Measurements from ENCODE around the gene PES1.

The PES1 gene

DNA sequence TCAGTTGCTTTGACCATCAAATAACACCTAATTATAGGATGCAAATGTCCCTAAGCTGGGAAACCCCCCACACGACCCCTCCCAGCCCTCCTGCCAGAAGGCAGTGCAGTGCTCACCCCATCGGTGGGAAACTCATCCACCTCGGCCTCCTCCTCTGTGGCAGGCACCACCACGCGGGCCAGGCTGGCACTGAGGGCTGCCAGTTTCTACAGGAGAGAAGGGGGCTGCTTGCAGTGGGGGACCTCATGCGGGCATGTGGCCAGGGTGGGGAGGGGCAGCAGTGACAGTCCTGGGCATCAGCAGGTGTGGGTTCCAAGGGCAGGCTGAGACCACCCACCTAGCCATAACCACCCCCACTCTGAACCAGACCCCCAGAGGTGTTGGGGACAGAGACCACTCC is 10.8 kb downstream of the PES1 start:
- no peak for TF ChIP-seq CTCF (IDR thresholded peaks at IDR 0.05; ENCODE audit: low read depth, low read length, missing control alignments)
- in situ Hi-C loops (cut with HindIII; ENCODE audit: low sequenced_read_pairs), result no loop called here

DNA sequence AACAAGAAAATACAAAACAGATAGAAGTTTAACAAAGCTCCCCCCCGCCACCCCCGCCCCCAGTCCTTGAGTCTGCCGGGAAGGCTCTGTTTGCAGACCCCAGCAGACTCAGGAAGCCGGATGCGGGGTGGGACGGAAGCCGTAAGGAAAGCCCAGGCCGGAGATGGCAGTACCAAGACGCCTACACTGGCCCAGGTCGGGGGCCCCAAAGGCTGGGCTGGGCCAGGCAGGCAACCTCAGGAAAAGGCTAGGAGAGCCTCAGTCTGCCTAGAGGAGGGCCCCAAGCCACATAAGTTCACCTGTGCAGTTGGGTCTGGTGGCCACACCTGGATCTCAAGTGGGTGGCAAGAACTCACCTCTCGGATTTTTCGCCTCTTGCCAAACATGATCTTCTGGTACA is 13.2 kb downstream of the PES1 start:
- H3K4me3 ChIP-seq (ENCODE audit: low read depth, low read length), result no peak overlapping the region
- in situ Hi-C loops (cut with HindIII; ENCODE audit: low sequenced_read_pairs), result no loop called here
- DNase-seq (ENCODE audit: low read depth), result no peak
- no peak for TF ChIP-seq CTCF (IDR thresholded peaks at IDR 0.05; ENCODE audit: low read depth, low read length, missing control alignments)

More for the DNA sequence above, 10.8 kb downstream of the PES1 start:
- no peak overlapping the region for H3K4me3 ChIP-seq (ENCODE audit: low read depth, low read length)
- DNase-seq (ENCODE audit: low read depth), result no peak

DNA sequence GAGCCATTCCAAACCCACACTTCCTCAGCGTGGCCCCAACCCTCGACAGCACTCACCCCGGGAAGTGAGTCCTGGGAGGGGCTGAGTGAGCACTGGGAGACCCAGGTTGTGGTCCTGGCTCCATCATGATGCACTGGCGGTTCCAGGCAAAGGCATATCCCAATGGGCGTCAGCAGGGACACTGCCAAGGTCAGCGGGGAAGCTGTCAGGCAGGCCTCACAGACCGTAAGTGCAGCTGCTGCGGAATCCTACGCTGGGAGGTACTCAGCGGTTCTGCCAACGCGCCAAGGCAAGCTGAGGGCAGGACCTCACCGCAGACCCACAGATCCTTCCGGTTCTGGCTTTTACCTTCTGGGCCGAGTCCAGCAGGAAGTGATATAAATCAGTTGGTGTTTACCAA is 15.9 kb downstream of the PES1 start:
- H3K4me3 ChIP-seq (ENCODE audit: low read depth, low read length), result no peak overlapping the region
- TF ChIP-seq CTCF (IDR thresholded peaks at IDR 0.05; ENCODE audit: low read depth, low read length, missing control alignments), result no peak
- no peak for DNase-seq (ENCODE audit: low read depth)
- in situ Hi-C loops (cut with HindIII; ENCODE audit: low sequenced_read_pairs), result no loop called here

- no peak for DNase-seq (ENCODE audit: low read depth)
- peak overlapping the region; percentile 14 for H3K4me3 ChIP-seq (ENCODE audit: low read depth, low read length)
- in situ Hi-C loops (cut with HindIII; ENCODE audit: low sequenced_read_pairs), result no loop called here
- peak; percentile 22 for TF ChIP-seq CTCF (IDR thresholded peaks at IDR 0.05; ENCODE audit: low read depth, low read length, missing control alignments)
Observed at GRCh38 chr22:30574997-30575671, 16.6 kb downstream of the PES1 start.

DNA sequence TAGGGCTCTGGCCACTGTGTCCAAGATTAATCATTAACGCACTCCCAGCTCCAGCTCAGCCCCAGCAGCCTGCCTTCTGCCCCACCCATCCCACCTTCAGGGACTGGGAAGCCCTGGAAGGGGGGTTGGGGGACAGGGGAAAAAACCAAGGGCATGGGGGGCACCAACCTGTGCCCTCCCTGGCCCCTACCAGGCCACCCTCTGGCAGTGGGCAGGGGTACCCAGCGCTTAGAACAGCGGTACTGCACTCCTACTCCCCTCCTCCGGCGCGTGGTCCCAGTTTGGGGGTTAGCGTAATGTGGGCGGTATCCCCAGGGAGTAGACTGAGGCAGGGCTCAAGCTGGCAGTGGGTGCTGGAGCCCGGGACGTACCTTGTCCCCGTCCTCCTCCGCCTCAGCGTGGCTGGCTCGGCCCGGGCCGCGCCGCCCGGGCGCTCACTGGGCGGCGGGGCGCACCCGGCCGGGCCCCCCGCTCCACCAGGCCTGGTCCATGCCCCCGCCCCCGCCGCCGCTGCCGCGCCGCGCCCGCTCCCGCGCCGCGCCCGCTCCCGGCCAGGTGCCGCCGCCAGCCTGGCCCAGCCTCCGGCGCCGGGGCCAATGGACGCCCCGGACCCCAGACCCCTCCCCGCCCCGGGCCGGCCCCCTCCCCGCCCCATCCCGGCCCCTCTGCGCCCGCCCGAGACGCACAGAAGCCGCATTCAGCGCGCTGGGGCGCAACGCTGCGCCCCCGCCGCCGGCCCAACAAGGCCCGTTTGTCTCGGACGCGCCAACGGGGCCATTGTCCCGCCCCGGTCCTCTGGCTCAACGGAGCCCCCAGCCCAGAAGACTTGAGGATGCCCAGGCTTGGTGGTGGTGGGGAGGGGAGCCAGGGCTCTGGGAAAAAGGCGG is 17.4 kb downstream of the PES1 start, which contains the start of gene GAL3ST1:
Gene GAL3ST1 (minus strand): TSS at position 571 of the 887 bp plus-strand sequence. CDS start 17,273 bp downstream, outside the sequence.
- TF ChIP-seq CTCF (IDR thresholded peaks at IDR 0.05; ENCODE audit: low read depth, low read length, missing control alignments), result no peak
- H3K4me3 ChIP-seq (ENCODE audit: low read depth, low read length), result peak within 1 kb of the TSS; percentile 14
- in situ Hi-C loops (cut with HindIII; ENCODE audit: low sequenced_read_pairs), result no loop called here

DNA sequence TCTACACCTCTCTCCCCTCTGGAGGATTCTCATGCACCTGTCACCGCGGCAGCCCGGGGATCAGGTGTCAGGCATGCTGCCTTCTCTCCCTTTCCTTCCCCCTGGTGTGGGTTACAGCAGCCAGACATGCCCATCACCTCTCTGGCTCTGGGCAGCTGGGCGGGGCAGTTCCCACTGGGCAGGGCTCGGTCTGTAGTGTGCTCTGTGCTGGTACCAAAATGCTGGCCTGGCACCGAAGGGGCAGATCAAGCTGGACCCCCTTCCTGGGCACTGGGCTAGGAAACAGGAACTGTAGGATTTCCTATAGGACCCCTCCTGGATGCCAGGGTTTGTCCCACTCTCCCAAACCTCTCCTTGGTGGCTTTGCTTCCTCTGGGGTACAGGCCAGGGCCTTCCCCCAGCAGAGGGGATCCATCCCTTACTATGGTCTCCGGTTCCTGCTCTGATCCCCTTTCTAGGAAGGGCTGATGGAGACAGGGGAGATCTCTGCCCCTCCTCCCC is 18.1 kb downstream of the PES1 start:
- H3K4me3 ChIP-seq (ENCODE audit: low read depth, low read length), result no peak overlapping the region
- in situ Hi-C loops (cut with HindIII; ENCODE audit: low sequenced_read_pairs), result no loop called here
- DNase-seq (ENCODE audit: low read depth), result no peak
- no peak for TF ChIP-seq CTCF (IDR thresholded peaks at IDR 0.05; ENCODE audit: low read depth, low read length, missing control alignments)

More for the DNA sequence above, 17.4 kb downstream of the PES1 start, which contains the start of gene GAL3ST1:
- no peak for DNase-seq (ENCODE audit: low read depth)
